DND-41 (cell line): ENCODE results near the gene RCAN2.

Experiments used
- EZH2 ChIP-seq: IDR thresholded peaks from 3 replicates; pipeline ENCODE4 v1.6.1; 2012; ENCODE audit warnings: borderline replicate concordance, low read depth, mild to moderate bottlenecking, moderate library complexity, low read length, inconsistent platforms; ENCODE audit not compliant: severe bottlenecking
- TF ChIP-seq, protein P1 (sequence below): IDR thresholded peaks from 2 replicates; pipeline ENCODE4 v1.5.1; 2012; ENCODE audit warnings: borderline replicate concordance, low read length, moderate library complexity, mild to moderate bottlenecking; ENCODE audit not compliant: poor library complexity, severe bottlenecking; ENCODE audit errors: extremely low read depth

- TF ChIP-seq, protein P1, sequence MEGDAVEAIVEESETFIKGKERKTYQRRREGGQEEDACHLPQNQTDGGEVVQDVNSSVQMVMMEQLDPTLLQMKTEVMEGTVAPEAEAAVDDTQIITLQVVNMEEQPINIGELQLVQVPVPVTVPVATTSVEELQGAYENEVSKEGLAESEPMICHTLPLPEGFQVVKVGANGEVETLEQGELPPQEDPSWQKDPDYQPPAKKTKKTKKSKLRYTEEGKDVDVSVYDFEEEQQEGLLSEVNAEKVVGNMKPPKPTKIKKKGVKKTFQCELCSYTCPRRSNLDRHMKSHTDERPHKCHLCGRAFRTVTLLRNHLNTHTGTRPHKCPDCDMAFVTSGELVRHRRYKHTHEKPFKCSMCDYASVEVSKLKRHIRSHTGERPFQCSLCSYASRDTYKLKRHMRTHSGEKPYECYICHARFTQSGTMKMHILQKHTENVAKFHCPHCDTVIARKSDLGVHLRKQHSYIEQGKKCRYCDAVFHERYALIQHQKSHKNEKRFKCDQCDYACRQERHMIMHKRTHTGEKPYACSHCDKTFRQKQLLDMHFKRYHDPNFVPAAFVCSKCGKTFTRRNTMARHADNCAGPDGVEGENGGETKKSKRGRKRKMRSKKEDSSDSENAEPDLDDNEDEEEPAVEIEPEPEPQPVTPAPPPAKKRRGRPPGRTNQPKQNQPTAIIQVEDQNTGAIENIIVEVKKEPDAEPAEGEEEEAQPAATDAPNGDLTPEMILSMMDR, result no peak
- no peak for TF ChIP-seq EZH2
Measured at GRCh38 chr6:46353528-46353927, 137.7 kb downstream of the RCAN2 start.
